Stimulated activated CD4-positive, alpha-beta T cell treated with anti-CD3 and anti-CD28 coated beads, TNF-alpha, amount 100 ng/mL, for 4 hours (primary cell): ENCODE measurements around the gene ANKRD12.

Source experiments
- DNase-seq, 3 experiments: peaks; one replicate each; pipeline ENCODE4 v3.0.0-alpha.2; 2020; ENCODE audit warnings: low read depth in 3 of 3

Gene ANKRD12

GRCh38 chr18:9184998-9185613 lies 48.5 kb downstream of the ANKRD12 start:
- DNase-seq = no peak

DNA sequence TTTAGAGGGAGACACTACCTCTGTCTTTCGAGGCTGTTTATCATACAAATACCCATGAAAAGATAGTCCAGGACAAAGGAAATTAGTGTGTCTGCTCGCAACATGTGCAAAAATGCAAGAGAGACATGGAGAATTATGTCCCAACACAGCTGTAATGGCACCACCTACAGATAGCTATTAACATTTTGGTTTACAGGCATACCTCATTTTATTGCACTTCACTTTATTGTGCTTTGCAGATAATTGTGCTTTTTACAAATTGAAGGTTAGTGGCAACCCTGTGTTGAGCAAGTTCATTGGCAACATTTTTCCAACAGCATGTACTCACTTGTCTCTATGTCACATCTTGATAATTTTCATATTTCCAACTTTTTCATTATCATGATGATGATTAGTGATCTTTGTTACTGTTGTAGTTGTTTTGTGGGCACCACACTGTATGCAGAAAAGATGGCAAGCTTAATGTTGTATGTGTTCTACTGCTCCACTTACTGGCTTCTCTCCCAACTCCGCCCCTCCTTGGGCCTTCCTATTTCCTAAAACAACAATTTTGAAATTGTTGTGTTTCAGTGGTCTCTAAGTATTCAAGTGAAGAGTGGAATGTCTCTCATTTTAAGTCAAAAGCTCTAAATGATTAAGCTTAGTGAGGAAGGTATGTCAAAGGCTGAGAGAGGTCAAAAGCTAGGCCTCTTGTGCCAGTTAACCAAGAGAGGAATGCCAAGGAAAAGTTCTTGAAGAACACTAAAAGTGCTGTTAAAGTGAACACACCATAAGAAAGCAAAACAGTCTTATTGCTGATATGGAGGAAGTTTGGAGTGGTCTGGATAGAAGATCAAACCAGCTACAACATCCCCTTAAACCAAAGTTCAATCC lies 52.0 kb downstream of the ANKRD12 start:
- DNase-seq = no peak

DNA sequence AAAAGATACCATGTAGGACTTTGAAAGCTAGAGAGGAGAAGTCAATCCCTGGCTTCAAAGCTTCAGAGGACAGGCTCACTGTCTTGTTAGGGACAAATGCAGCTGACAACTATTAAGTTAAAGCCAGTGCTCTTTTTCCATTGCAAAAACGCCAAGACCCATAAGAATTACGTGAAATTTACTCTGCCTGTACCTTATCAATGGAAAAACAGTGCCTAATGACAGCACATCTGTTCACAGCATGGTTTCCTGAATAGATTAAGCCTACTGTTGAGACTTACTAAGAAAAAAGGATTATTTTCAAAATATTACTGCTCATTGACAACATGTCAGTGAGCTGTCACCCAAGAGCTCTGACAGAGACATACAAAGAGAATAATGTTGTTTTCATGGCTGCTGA lies 52.9 kb downstream of the ANKRD12 start:
- DNase-seq = no peak

GRCh38 chr18:9191658-9192256 lies 55.2 kb downstream of the ANKRD12 start:
- no peak for DNase-seq

GRCh38 chr18:9193031-9193430 lies 56.5 kb downstream of the ANKRD12 start:
- DNase-seq = no peak

DNA sequence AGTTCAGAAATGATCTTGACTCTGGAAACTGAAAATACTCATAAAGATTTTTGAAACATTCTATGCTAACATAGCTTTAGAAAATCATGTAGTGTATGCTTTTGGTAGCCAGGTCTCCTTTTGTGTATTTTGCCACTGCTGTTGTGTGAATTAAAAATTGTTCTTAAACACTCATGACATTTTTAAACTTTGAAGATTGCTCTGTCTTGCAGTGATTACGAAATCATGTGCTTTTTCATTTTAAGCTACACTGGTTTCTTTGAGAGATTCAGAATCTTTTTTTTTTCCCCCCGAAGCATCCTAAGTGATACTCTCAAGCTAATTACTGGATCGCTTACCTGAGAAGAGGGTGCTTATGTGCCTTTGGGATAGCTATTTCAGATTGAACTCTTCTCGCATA lies 60.0 kb downstream of the ANKRD12 start:
- no peak for DNase-seq

DNA sequence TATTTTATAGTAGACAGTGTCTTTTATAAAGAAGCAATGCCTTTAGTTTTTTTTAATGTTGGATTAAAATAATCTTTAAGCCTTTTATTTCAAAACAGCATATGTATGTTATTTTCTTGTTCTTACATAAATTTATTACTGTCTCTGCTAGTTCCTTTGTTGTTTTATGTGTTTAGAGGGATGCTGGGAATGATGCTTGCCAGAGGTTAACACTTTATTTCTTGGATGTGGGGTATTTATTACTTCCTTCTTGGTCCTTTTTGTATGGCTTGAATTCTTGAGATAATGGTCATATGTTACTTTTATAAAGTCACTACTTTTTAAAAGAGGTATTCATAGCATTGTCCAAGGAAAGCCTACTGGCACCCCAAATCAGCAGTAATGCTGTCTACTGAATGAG lies 63.1 kb downstream of the ANKRD12 start:
- DNase-seq = no peak

DNA sequence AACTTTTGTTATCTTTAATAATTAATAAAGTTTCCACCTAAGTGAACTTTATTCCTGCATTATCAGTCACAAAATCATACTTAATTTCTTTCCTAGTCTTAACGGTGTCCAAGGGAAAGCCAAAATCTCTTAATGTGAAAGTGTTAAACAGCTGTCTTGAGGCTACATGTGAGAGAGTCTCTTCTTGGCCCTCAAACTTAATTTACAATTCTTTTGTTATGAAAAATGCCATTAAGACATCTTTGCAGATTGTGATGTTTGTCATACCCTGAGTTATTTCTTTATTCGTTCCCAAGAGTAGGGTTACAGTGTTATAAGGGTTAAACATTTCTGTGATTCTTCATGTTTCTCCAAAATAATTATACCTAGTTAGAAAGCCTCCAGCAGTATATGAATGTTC lies 64.6 kb downstream of the ANKRD12 start:
- no peak for DNase-seq

GRCh38 chr18:9204659-9205058 lies 68.1 kb downstream of the ANKRD12 start:
- DNase-seq = no peak

DNA sequence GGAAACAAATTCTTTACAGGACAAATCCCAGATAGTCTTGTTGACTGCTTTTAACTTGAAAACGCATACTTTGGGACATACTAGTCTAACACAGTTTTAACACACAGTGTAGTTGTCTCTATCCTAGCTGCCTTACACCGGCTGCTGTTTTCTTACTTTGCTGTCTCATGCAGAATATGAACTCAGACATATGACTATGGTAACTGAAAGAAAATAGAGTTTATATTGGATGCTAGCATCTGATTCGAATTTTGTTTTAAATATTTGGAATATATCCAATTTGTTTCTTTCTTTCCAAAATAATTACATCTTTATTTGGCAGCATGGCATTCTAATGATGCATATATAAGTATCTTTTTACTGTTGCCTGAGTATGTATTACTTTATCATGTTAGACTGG lies 69.8 kb downstream of the ANKRD12 start:
- no peak for DNase-seq

DNA sequence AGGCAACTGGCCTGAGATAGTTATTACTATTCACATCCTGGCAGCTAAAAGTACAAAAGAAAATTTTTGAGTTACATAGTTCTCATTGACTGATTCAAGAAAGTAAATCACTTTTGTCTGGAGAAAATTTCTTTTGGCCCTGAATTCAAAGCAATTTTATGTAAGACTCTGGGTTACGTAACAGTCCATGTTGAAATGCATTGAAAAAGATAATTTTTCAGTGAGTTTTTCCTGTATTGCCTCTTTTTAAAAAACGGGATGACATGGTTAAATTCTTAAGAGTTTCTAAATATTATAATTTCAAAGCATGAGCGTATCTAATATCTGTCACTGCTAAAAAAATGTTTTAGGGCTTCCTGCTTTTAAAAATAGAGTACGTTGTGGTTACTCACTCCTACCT lies 72.7 kb downstream of the ANKRD12 start:
- no peak for DNase-seq

- DNase-seq = no peak
Measured at GRCh38 chr18:9210966-9211365, 74.4 kb downstream of the ANKRD12 start.

DNA sequence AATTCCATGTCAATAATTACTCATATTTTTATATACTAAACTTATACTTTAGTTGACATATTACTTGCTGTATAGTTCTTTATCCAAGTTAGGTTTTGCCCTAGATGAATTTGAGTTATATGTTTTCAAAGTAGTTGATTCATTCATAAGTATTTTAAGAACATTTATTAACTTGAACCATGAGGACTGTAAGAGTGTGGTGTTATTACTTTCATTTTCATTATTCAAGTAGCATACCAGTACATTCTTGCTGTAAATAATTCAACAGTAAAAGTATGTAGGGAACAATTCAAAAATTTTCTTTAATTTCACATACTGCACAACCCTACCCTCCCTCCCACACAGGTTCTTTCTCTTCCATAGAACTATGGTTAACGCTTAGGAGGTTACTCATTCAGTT lies 75.4 kb downstream of the ANKRD12 start:
- no peak for DNase-seq

DNA sequence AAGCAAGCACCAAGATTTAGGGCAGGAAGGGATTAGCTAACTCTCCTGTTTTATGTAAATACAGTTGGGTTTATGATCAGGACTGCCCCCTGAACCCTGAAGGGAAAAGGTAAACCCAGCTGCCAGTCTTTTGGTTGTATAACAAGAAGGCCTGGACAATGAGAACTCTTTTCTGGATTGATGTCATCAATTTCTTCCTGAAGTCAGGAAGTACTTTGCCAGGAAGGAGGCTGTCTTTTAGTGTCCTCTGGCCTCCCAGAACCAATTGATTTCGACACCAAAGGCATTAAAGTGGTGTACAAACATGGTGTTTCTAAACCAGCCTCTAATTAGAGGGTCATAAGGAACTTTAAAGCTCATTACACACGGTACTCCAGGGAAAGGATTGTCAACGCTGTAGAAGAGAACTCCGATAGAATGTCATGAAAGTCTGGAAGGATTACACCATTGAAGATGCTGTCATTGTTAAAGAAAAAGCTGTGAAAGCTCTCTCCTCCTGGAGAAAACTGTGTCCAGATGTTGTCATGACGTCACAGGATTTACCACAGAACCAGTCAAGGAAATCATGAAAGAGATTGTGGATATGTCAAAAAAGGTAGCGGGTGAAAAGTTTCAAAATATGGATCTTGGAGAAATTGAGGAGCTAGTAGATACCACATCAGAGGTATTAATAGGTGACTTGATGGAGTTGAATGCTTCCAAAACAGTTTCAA lies 78.8 kb downstream of the ANKRD12 start:
- no peak for DNase-seq

DNA sequence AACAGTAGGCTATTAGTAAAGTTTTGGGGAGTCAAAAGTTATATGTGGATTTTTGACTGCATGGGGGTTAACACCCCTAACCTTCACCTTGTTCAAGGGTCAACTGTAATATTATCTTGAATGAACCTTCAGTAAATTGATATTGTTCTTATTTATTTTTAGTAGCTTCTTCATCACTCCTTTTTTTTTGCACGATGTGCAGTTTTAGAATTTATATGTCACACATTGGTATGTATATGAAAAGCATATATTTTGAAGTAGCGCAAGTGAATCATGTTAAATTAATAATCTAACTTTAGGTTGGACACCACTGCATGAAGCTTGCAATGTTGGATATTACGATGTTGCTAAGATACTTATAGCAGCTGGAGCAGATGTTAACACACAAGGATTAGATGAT lies 79.9 kb downstream of the ANKRD12 start:
- no peak for DNase-seq

DNA sequence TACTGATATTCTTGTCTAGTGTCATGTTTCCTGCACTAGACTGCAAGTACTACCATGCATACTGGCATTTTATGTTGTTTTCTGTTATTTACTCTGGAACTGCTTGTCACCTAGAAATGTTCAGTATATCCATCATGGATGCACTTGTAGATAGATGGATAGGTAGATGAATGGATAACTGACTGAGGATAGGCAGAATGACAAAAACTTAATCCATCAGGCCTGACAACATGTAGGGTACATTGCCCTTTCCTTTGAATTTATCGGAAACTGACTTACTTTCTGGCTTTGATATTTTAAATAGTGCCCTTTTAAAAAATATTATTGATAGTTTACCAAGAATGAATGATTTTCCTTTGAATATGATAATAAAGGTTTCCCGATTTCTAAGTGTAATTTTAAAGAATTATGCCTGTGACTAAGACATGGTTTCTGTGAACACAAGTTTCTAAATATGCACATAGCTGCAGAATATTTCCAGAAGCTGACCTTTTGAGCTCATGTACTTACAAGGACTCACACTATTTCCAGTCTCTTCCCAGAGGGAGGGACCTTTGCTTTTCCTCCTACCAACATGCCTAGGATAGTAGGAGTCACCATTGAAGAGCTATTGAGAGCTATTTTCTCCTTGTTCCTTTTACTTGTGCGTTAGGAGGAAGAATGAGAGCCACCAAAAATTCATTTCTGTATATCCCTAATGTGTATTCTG lies 81.3 kb downstream of the ANKRD12 start:
- no peak for DNase-seq

DNA sequence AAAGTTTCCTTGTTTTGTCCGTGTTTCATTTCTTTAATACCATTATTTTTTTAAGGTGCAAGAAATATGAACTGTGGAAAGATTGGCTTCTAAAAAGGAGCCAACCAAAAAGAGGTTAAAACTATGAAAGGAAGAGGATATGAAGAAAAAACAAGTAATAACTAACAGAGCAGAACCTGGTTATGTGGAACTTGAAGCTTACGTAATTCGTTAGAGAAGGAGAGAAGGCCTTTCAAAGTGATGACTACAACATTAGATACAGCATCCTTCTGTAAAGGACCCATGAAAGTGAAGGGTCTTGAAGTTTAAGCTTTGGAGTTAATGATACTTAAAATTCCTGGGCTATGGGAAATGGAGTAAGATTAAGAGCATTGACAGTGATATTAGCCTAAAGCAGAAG lies 84.5 kb downstream of the ANKRD12 start:
- no peak for DNase-seq

GRCh38 chr18:9221661-9222060 lies 85.1 kb downstream of the ANKRD12 start:
- DNase-seq = no peak

DNA sequence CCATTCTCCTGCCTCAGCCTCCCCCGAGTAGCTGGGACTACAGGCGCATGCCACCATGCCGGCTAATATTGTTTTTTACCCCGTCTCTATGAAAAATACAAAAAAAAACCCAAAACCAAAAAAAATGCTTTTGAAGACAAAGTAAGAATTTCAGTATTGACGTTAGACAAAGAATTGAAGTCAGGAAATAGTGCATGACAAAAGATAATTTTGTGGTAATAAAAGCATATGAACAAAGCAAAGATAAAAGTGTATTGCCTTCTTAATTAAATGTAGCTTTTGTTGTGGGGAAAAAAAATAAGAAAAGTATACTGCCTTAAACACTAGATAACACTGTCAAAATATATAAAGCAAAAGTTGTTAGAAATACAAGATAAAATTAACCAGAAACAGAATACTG lies 86.8 kb downstream of the ANKRD12 start:
- no peak for DNase-seq

DNA sequence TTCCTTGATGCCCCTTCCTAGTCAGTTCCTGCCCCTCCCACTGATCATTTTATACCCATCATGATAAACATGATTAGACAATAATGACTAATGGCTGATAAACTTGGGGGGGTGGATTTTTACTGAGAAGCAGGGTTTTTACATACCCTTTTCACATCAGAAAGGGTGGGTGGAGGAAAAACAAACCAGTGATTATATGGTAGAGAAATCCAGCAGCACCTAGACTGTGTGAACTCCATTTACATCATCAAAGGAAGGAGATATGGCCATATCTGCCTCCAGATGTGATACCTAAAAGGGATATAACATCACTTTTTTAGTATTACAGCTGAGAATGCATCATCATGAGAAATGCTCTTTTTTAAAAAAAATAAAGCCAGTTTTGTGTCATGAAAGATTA lies 89.9 kb downstream of the ANKRD12 start:
- no peak for DNase-seq

DNA sequence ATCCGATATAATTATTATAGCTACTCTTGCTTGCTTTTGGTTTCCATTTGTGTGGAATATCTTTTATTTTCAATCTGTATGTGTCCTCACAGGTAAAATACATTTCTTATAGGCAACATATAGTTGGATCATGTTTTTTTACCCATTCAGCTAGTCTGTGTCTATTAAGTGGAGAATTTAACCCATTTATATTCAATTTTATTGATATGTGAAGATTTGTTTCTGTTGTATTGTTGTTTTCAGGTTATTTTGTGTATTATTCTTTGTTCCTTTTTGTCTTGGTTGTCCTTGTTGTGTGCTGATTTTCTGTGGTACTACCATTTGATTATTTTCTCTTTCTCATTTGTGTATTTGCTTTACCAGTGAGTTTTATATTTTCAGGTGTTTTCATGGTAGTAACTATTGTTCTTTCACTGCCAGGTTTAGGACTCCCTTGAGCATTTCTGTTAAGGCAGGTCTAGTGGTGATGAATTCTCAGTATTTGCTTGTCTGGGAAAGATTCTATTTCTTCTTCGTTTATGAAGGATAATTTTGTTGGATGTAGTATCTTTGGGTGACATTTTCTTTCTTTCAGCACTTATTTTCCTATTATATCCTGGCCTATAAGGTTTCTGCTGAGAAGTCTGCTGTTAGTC lies 95.4 kb downstream of the ANKRD12 start:
- no peak for DNase-seq
